NCI-H226 (cell line): Measurements from ENCODE around the gene CDKAL1.
"Not testable (repeated sequence)": the region's sequence is repeated elsewhere in the genome, so short reads cannot be mapped to it uniquely, and the experiment has no call there.

ENCODE experiments used
- DNase-seq: peaks from one replicate; pipeline ENCODE4 v3.0.0-alpha.2; 2015

Gene CDKAL1

GRCh38 chr6:20644667-20645370 lies 110.6 kb downstream of the CDKAL1 start:
- DNase-seq: peak; percentile 39

DNA sequence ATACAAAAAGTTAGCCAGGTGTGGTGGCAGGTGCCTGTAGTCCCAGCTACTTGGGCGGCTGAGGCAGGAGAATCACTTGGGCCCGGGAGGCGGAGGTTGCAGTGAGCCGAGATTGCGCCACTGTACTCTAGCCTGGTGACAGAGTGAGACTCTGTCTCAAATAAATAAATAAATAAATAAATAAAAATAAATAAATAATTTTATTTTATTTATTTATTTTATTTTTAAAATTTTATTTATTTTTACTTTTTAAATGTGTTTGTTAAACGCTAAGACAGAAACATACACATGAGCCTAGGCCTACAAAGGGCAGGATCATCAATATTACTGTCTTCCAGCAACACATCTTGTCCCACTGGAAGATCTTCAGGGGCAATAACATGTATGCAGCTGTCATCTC lies 111.3 kb downstream of the CDKAL1 start:
- not testable (repeated sequence) for DNase-seq

DNA sequence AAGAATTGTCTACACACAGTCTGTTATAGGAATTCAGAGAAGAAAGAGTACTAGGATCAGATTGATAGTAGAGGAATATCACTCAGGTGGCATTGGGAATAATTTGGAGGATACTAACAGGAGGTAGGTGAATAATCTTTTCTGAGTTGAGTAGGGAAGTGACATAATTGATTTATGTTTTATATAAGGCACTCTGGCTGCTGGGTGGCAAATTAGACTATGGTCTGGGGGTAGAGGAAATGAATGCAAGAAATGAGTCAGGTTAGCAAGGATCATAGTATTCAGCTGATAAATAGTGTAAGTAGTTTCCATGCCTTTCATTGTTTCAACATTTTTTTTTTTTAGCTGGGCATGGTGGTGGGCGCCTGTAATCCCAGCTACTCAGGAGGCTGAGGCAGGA lies 113.3 kb downstream of the CDKAL1 start:
- no peak for DNase-seq

- DNase-seq: not testable (repeated sequence)
Measured at GRCh38 chr6:20649696-20650470, 115.6 kb downstream of the CDKAL1 start.

- peak; percentile 53 for DNase-seq
Measured at GRCh38 chr6:20652299-20653084, 118.2 kb downstream of the CDKAL1 start.

DNA sequence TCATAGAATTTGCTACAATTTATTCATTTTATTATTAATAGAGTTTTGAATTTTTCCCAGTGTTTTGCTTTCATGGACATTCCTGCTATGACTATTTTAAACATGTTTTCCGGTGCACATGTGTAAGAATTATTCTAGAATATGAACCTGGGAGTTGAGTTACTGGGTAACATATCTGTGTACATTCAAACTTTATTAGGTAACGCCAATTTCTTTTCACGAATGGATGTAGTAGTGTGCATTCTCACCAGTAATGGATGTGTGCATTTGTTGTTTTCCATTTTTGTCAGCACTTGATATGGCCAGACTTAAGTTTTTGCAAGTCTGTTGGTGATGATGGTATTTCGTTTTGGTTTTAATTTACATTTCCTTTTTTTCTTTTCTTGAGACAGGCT lies 118.8 kb downstream of the CDKAL1 start:
- DNase-seq: no peak

DNA sequence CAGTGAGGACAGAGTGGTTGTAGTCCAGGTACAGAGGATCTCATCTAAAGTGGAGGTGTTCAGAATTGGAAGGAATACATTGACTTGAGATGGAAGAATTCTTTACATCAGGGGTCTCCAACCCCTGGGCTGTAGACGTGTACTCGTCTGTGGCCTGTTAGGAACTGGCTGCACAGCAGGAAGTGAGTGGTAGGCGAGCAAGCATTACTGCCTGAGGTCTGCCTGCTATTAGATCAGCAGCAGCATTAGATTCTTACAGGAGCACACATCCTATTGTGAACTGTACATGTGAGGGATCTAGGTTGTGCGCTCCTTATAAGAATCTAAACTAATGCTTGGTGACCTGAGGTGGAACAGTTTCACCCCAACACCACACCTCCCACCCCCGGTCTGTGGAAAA lies 121.1 kb downstream of the CDKAL1 start:
- peak; percentile 14 for DNase-seq

DNA sequence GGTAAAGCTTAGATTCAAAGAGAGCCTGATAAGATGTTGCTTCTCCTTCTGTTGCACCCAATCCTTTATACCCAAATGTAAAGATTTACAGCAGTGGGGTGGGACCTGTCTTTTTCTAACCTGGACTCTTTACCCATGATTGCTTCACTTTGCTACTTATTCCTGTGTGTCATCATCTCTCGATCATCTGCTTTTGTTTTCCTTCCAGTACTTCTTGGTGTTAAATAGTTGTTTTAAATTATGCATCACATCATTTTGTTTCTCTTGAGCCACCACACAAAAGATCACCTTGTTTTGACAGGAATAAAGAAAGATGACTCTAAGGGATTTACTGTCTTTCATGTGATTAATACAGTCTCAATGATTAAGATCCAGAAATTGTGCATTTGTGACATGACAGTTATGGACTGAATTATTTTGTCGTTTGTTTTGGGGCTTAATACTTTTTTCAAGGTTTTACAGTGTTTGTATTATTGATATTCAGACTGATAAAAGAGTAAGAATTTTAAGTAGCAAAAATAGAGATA lies 123.1 kb downstream of the CDKAL1 start:
- DNase-seq: no peak

DNA sequence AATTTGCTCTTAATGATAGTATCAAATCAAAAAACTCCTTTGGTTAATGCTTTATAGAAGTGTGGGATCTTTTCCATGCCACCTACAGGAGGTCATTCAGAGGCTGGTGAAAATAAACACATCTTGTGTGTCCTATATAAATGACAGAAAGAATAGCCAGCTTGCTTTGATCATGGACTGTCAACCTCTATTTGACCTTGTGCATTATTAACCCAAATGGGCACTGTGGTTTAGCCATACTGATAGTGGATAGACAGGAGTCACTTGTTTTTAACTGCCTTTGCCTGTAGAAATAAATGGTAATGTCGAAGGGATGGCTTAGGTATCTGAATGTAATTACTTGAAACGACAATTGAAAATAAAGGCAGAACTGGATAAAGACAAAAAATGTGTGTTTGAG lies 123.8 kb downstream of the CDKAL1 start:
- no peak for DNase-seq

DNA sequence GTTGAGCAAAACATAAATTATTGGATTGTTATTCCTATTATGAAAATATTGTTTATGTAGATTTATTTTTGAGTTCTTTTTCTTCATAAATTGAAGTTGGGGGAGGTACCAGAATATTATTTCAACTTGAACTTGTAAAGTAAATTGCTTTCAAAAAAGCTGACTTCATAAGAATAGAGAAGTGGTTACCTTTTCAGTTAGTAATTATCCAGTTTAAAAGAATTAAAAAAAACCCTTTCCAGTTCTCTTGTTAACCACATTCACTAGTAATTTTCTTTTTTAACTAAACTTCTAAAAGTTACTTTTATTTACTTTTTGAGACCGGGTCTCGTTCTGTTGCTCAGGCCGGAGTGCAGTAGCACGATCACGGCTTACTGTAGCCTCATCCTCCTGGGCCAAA lies 124.3 kb downstream of the CDKAL1 start:
- DNase-seq: no peak

- no peak for DNase-seq
Measured at GRCh38 chr6:20660534-20660933, 126.3 kb downstream of the CDKAL1 start.

DNA sequence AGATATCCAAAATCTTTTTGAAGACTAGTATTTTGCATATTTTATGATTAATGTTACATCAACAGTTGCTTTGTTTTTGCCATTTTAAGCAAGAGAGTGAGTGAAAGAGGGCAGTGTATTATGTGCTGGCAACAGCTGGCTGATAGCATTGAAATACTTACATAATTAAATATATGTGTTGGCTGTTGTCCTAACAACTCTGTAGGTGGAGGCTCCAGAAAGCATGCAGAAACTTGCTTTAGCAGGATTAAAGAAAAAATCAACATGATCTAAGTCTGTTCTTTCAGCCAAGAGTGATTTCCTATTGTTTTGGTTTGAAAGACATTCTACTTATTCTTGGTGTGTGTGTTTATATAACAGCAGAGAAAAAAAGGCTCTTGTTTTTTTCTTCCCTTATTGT lies 127.5 kb downstream of the CDKAL1 start:
- peak; percentile 4 for DNase-seq

GRCh38 chr6:20664250-20664649 lies 130.0 kb downstream of the CDKAL1 start:
- no peak for DNase-seq

- no peak for DNase-seq
Measured at GRCh38 chr6:20665290-20665689, 131.0 kb downstream of the CDKAL1 start.

- DNase-seq: no peak
Measured at GRCh38 chr6:20669571-20670314, 135.5 kb downstream of the CDKAL1 start.

DNA sequence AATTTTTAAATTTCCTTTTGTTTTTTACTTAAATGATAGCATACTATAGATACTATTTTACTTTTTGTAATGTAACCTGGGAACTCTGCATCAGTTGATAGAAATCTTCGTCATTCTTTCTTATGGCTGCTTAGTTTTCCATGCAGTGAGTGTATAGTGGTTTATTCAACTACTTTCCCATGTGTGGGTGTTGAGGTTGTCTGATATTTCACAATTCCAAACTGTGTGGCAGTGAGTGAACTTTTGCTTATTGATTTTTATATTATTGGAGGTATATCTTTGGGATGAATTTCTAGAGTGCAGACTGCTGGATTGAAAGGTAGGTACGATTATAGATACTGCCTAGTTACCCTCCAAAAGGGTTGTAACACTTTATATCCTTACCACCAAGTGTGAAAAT lies 136.5 kb downstream of the CDKAL1 start:
- DNase-seq: no peak

GRCh38 chr6:20672038-20672437 lies 137.8 kb downstream of the CDKAL1 start:
- DNase-seq: no peak

- no peak for DNase-seq
Measured at GRCh38 chr6:20673458-20673857, 139.2 kb downstream of the CDKAL1 start.

GRCh38 chr6:20674664-20675063 lies 140.4 kb downstream of the CDKAL1 start:
- no peak for DNase-seq

DNA sequence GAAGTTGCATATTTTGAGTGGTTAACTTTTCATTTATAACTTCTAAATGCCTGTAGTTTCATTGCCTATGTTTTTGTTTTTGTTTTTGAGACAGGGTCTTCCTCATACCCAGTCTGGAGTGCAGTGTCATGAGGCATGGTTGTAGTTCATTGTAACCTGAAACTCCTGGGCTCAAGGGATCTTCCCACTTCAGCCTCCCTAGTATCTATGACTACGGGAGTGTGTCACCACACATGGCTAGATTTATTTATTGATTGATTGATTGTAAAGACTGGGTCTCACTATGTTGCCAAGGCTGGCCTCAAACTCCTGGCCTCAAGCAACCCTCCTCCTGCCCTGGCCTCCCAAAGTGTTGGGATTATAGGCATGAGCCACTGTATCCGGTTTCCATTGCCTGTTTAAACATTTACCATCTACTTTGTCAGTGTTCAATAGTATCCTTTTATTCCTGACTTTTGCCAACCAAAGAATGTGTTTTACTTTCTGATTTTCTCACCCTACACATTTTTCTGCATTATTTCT lies 144.6 kb downstream of the CDKAL1 start:
- DNase-seq: no peak

GRCh38 chr6:20680697-20681165 lies 146.5 kb downstream of the CDKAL1 start:
- DNase-seq: no peak

DNA sequence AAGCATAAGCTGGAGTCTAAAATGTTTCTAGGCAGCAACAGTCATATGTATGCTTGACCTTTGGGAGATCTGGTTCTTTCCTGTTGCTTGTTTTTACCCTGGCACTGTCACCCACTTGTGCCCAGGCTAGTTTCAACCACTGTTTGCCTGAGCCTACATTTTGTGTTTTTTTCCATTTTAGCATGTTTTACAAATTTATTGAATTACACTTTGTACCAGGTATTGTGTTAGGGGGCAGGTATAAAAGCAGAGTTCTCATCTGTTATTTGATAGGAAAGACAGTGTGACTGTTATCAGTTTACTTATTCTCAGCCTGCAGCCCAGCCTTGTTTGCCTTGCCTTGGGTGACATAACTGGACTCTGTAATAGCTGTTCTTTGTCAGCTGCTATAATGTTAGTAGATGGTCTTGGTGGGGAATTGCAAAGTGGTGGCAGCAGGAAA lies 147.0 kb downstream of the CDKAL1 start:
- DNase-seq: no peak
